ENCODE measurements around the gene PPP6R3. TPM values are rescaled to one million over a fixed set of nuclear protein-coding genes. Genes with fewer than 3 reads are reported as not detected.

PPP6R3 gene
- total and polyA plus RNA-seq, 2 donors (not counting 3 experiments of a cell fraction or from before 2014, with no cell fraction given), result 31.7 to 98.8 TPM

DNA sequence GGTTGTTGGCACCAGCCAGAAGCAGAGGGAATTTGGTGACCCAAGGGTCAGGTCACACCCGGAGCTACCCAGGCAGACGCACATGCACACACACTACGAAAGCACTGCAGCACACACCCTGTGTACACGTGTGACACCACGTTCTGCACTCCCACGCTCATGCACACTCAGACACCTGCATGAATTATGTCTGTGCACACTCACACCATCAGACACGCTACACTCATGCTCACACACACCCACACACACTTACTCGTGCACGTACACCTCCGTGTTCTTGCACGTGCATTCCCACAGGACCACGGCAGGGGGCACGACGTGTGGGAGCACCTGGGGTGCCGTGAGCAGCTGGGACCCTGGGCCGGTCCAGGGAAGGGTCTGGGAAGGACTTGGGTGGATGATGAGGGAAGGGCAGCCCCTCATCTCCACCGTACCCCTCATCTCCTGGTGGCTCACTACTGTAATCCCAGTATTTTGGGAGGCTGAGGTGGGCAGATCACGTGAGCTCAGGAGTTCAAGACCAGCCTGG lies 203.0 kb downstream of the PPP6R3 start:
- Histone ChIP-seq H3K9me1 (replicated peaks; ENCODE audit: control insufficient read depth, extremely low read depth, insufficient read depth, low read length) (no peaks in the 10 kb centered on the region), H3K9ac (replicated peaks; ENCODE audit: extremely low read depth, insufficient read depth, low read length) (no peak overlapping the region), H3K9me3 (replicated peaks; ENCODE audit: control insufficient read depth, insufficient read depth, low read length) (no peaks in the 10 kb centered on the region), H3K79me2 (ENCODE audit: control insufficient read depth, insufficient read depth, low read length) (no peaks in the 10 kb centered on the region), H3K27ac (ENCODE audit: insufficient read depth, low read depth, low read length) (no peak overlapping the region), H3K4me3 (replicated peaks in 1 of 3; ENCODE audit: insufficient read depth in 1 of 3, low read depth in 1 of 3, low read length in 3 of 3) (no peak overlapping the region), H4K20me1 (replicated peaks; ENCODE audit: control insufficient read depth, extremely low read depth, insufficient read depth, low read length) (no peaks in the 10 kb centered on the region), H3K4me1 (ENCODE audit: control insufficient read depth, extremely low read depth, insufficient read depth, low read length) (peaks cover 4% of the 10 kb centered on the region), H3K36me3 (ENCODE audit: control insufficient read depth in 2 of 2, extremely low read depth in 1 of 2, insufficient read depth in 2 of 2, low read length in 2 of 2) (no peaks in the 10 kb centered on the region), H2AFZ (ENCODE audit: low read depth, low read length) (no peak overlapping the region), H3K4me2 (ENCODE audit: insufficient read depth, low read length) (no peak overlapping the region), H3K27me3 (ENCODE audit: control insufficient read depth in 2 of 2, insufficient read depth in 2 of 2, low read length in 2 of 2) (no peaks in the 10 kb centered on the region)
- DNase-seq (ENCODE audit: low read depth, low spot score), result no peak
- CTCF ChIA-PET, result no interaction called here
- intact Hi-C loops (cut with micrococcal nuclease), result no loop called here
- no peak for FAIRE-seq
- no TSS peak for BruUV-seq (replicated peaks)
- POLR2A ChIA-PET, result no interaction called here
- dilution Hi-C loops (cut with MboI; ENCODE audit: extremely low pct_ligation_motif_present, low sequenced_read_pairs), result no loop called here
- TF ChIP-seq EZH2 (IDR thresholded peaks at IDR 0.05; ENCODE audit: borderline replicate concordance, low read depth, low read length, severe bottlenecking) (no peak), POLR2A (IDR thresholded peaks at IDR 0.05; ENCODE audit: low read depth, low read length) (no peak), JUN (IDR thresholded peaks at IDR 0.05; ENCODE audit: borderline replicate concordance, insufficient read depth, insufficient read length, low read depth) (no peak), MYC (IDR thresholded peaks at IDR 0.05; ENCODE audit: low read depth, low read length) (no peak), POLR2AphosphoS5 (IDR thresholded peaks at IDR 0.05; ENCODE audit: insufficient read depth, low read depth, low read length) (no peak), FOS (IDR thresholded peaks at IDR 0.05; ENCODE audit: borderline replicate concordance, insufficient read depth, low read length) (no peak), GATA2 (IDR thresholded peaks at IDR 0.05; ENCODE audit: insufficient read depth, insufficient read length, low read depth, low read length) (no peak)
- TF ChIP-seq, protein P1, sequence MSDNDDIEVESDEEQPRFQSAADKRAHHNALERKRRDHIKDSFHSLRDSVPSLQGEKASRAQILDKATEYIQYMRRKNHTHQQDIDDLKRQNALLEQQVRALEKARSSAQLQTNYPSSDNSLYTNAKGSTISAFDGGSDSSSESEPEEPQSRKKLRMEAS (IDR thresholded peaks at IDR 0.05; ENCODE audit: insufficient read depth, insufficient read length), result no peak
- TF ChIP-seq, protein P2, sequence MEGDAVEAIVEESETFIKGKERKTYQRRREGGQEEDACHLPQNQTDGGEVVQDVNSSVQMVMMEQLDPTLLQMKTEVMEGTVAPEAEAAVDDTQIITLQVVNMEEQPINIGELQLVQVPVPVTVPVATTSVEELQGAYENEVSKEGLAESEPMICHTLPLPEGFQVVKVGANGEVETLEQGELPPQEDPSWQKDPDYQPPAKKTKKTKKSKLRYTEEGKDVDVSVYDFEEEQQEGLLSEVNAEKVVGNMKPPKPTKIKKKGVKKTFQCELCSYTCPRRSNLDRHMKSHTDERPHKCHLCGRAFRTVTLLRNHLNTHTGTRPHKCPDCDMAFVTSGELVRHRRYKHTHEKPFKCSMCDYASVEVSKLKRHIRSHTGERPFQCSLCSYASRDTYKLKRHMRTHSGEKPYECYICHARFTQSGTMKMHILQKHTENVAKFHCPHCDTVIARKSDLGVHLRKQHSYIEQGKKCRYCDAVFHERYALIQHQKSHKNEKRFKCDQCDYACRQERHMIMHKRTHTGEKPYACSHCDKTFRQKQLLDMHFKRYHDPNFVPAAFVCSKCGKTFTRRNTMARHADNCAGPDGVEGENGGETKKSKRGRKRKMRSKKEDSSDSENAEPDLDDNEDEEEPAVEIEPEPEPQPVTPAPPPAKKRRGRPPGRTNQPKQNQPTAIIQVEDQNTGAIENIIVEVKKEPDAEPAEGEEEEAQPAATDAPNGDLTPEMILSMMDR (IDR thresholded peaks at IDR 0.05; ENCODE audit: extremely low read depth in 1 of 2, insufficient read depth in 1 of 2, low read depth in 1 of 2, low read length in 2 of 2), result no peak

Measured in endothelial cell of umbilical vein (primary cell).